ENCODE measurements around the gene SMCP. TPM values are rescaled to one million over a fixed set of nuclear protein-coding genes. Genes with fewer than 3 reads are reported as not detected.

The SMCP gene
- total RNA-seq, 1 donor from 2014 or later, result not detected

- intact Hi-C loops (cut with micrococcal nuclease), result no loop called here
- ATAC-seq, result no peak
- no peak for DNase-seq
These were observed 7.0 kb downstream of the SMCP start for GRCh38 chr1:152884966-152885624.

GRCh38 chr1:152886085-152886484 lies 8.0 kb downstream of the SMCP start:
- DNase-seq (no peak), ATAC-seq (no peak)
- intact Hi-C loops (cut with micrococcal nuclease), result no loop called here

- ATAC-seq (no peak), DNase-seq (no peak)
- intact Hi-C loops (cut with micrococcal nuclease), result no loop called here
These were observed 8.8 kb downstream of the SMCP start for GRCh38 chr1:152886758-152887409.

- intact Hi-C loops (cut with micrococcal nuclease), result no loop called here
- ATAC-seq (no peak), DNase-seq (no peak)
These were observed 10.0 kb downstream of the SMCP start for GRCh38 chr1:152888126-152888525.

- ATAC-seq, result no peak
- intact Hi-C loops (cut with micrococcal nuclease), result no loop called here
- no peak for DNase-seq
These were observed 20.9 kb downstream of the SMCP start for GRCh38 chr1:152899027-152899426.

GRCh38 chr1:152899883-152900282 lies 21.8 kb downstream of the SMCP start:
- ATAC-seq, result no peak
- DNase-seq, result no peak
- intact Hi-C loops (cut with micrococcal nuclease), result no loop called here

GRCh38 chr1:152901631-152902030 lies 23.5 kb downstream of the SMCP start:
- DNase-seq (no peak), ATAC-seq (no peak)
- intact Hi-C loops (cut with micrococcal nuclease), result no loop called here

GRCh38 chr1:152902636-152903035 lies 24.5 kb downstream of the SMCP start:
- DNase-seq (no peak), ATAC-seq (no peak)
- intact Hi-C loops (cut with micrococcal nuclease), result no loop called here

GRCh38 chr1:152904688-152905440 lies 26.7 kb downstream of the SMCP start:
- ATAC-seq, result no peak
- intact Hi-C loops (cut with micrococcal nuclease), result no loop called here
- no peak for DNase-seq

GRCh38 chr1:152906023-152906565 lies 28.0 kb downstream of the SMCP start:
- ATAC-seq (no peak), DNase-seq (no peak)
- intact Hi-C loops (cut with micrococcal nuclease), result no loop called here

GRCh38 chr1:152907686-152908601 lies 29.8 kb downstream of the SMCP start, which contains the start of gene IVL:
IVL (plus strand) TSS chr1:152908546; CDS start chr1:152909798, 1,252 bp downstream.
- ATAC-seq, result no peak
- intact Hi-C loops (cut with micrococcal nuclease), result no loop called here

GRCh38 chr1:152909206-152909605 lies 31.1 kb downstream of the SMCP start:
- intact Hi-C loops (cut with micrococcal nuclease), result no loop called here
- DNase-seq (no peak), ATAC-seq (no peak)

More at GRCh38 chr1:152907686-152908601, 29.8 kb downstream of the SMCP start, which contains the start of gene IVL:
- DNase-seq, result no peak

- intact Hi-C loops (cut with micrococcal nuclease), result no loop called here
- DNase-seq (no peak), ATAC-seq (no peak)
These were observed 34.3 kb downstream of the SMCP start for GRCh38 chr1:152912471-152912870.

- intact Hi-C loops (cut with micrococcal nuclease), result no loop called here
- DNase-seq, result no peak
- no peak for ATAC-seq
These were observed 34.8 kb downstream of the SMCP start for GRCh38 chr1:152912900-152913299.

- ATAC-seq, result no peak
- no peak for DNase-seq
- intact Hi-C loops (cut with micrococcal nuclease), result no loop called here
These were observed 39.7 kb downstream of the SMCP start for GRCh38 chr1:152917794-152918193.

GRCh38 chr1:152919071-152919470 lies 40.9 kb downstream of the SMCP start:
- ATAC-seq, result no peak
- intact Hi-C loops (cut with micrococcal nuclease), result no loop called here
- DNase-seq, result no peak

- intact Hi-C loops (cut with micrococcal nuclease), result no loop called here
- ATAC-seq (no peak), DNase-seq (no peak)
These were observed 46.1 kb downstream of the SMCP start for GRCh38 chr1:152924191-152924590.

- DNase-seq (no peak), ATAC-seq (no peak)
- intact Hi-C loops (cut with micrococcal nuclease), result no loop called here
These were observed 48.0 kb downstream of the SMCP start for GRCh38 chr1:152926091-152926490.

GRCh38 chr1:152928671-152929070 lies 50.5 kb downstream of the SMCP start:
- intact Hi-C loops (cut with micrococcal nuclease), result no loop called here

More at GRCh38 chr1:152928671-152929070, 50.5 kb downstream of the SMCP start:
- no peak for DNase-seq
- no peak for ATAC-seq
